ENCODE results near the gene NDRG3. TPM values are rescaled to one million over a fixed set of nuclear protein-coding genes. Genes with fewer than 3 reads are reported as not detected.

The NDRG3 gene
- total and polyA plus RNA-seq, 4 donors, result 3.1 to 6.3 (median 4.5) TPM

DNA sequence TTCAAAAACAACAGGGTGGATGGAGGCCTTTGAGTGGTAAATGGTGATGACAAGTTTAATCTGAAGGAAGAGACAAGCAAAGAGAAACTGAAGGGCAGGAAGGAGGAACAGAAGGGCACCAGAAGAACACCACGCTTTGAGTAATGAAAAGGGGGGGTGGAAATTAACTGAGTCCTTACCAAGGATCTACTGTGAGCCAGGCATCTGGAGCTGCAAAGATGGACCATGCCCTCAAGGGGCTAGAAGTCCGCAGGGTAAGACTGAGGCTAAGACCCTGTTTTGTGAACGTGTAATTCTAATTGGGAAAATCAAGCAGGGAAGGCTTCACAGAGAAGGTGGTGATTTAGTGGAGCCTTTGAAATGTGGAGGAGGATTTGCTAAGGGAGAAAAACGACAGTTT, 1.6 kb downstream of the NDRG3 start:
- no peak overlapping the region for H3K27ac ChIP-seq (ENCODE audit: low read depth in 1 of 2, low read length in 2 of 2)

DNA sequence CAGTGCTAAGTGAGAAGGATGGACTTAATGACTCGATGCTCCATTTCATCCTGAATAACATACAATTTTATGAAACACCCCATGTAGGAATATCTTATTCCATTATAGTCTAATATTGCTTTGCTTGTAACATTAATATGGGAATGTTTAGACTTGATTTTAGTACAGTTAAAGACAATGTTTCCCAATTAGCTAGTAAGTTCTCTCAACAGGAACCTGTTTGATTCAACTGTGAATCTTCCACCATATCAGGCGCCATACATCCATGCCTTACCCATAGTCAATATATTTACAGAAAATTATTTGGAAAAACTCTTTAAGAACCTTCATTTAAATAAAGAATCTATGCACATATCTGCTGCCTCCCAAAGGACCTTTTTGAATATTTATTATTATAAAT, 3.3 kb downstream of the NDRG3 start:
- Histone ChIP-seq H3K9me3 (ENCODE audit: control insufficient read depth in 4 of 4, low read length in 3 of 4) (no peaks in the 10 kb centered on the region), H3K9ac (ENCODE audit: low read depth in 1 of 2, low read length in 2 of 2) (no peak overlapping the region), H3K4me3 (ENCODE audit: low read depth in 1 of 3, low read length in 3 of 3) (no peak overlapping the region), H3K27me3 (ENCODE audit: control insufficient read depth in 4 of 4, insufficient read depth in 4 of 4, low read length in 3 of 4) (no peaks in the 10 kb centered on the region), H3K4me1 (ENCODE audit: control insufficient read depth in 4 of 4, insufficient read depth in 4 of 4, low read length in 3 of 4) (peaks cover 2 to 19% (median 10%) of the 10 kb centered on the region in 4 donors), H3K27ac (ENCODE audit: low read depth in 1 of 2, low read length in 2 of 2) (no peak overlapping the region), H3K36me3 (ENCODE audit: control insufficient read depth in 4 of 4, insufficient read depth in 3 of 4, low read depth in 1 of 4, low read length in 3 of 4) (no peaks in the 10 kb centered on the region)
- no peak for DNase-seq (ENCODE audit: low spot score)
- 93% methylated on average over 2 of the region's 2 CpGs for WGBS
- TF ChIP-seq GABPA (IDR thresholded peaks at IDR 0.05 in 1 of 2, conservative IDR thresholded peaks at IDR 0.05 in 1 of 2), result no peak
- no peak for TF ChIP-seq HNF4A (conservative IDR thresholded peaks at IDR 0.05)
- TF ChIP-seq SP1 (IDR thresholded peaks at IDR 0.05), result no peak
- TF ChIP-seq, protein P1, sequence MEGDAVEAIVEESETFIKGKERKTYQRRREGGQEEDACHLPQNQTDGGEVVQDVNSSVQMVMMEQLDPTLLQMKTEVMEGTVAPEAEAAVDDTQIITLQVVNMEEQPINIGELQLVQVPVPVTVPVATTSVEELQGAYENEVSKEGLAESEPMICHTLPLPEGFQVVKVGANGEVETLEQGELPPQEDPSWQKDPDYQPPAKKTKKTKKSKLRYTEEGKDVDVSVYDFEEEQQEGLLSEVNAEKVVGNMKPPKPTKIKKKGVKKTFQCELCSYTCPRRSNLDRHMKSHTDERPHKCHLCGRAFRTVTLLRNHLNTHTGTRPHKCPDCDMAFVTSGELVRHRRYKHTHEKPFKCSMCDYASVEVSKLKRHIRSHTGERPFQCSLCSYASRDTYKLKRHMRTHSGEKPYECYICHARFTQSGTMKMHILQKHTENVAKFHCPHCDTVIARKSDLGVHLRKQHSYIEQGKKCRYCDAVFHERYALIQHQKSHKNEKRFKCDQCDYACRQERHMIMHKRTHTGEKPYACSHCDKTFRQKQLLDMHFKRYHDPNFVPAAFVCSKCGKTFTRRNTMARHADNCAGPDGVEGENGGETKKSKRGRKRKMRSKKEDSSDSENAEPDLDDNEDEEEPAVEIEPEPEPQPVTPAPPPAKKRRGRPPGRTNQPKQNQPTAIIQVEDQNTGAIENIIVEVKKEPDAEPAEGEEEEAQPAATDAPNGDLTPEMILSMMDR (IDR thresholded peaks at IDR 0.05; ENCODE audit: low read depth, low read length, missing input control), result no peak
- TF ChIP-seq FOXA2 (IDR thresholded peaks at IDR 0.05), result no peak
- TF ChIP-seq RXRA (IDR thresholded peaks at IDR 0.05), result no peak
- TF ChIP-seq FOXA1 (IDR thresholded peaks at IDR 0.05), result no peak
- TF ChIP-seq, protein P2, sequence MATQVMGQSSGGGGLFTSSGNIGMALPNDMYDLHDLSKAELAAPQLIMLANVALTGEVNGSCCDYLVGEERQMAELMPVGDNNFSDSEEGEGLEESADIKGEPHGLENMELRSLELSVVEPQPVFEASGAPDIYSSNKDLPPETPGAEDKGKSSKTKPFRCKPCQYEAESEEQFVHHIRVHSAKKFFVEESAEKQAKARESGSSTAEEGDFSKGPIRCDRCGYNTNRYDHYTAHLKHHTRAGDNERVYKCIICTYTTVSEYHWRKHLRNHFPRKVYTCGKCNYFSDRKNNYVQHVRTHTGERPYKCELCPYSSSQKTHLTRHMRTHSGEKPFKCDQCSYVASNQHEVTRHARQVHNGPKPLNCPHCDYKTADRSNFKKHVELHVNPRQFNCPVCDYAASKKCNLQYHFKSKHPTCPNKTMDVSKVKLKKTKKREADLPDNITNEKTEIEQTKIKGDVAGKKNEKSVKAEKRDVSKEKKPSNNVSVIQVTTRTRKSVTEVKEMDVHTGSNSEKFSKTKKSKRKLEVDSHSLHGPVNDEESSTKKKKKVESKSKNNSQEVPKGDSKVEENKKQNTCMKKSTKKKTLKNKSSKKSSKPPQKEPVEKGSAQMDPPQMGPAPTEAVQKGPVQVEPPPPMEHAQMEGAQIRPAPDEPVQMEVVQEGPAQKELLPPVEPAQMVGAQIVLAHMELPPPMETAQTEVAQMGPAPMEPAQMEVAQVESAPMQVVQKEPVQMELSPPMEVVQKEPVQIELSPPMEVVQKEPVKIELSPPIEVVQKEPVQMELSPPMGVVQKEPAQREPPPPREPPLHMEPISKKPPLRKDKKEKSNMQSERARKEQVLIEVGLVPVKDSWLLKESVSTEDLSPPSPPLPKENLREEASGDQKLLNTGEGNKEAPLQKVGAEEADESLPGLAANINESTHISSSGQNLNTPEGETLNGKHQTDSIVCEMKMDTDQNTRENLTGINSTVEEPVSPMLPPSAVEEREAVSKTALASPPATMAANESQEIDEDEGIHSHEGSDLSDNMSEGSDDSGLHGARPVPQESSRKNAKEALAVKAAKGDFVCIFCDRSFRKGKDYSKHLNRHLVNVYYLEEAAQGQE (IDR thresholded peaks at IDR 0.05), result no peak
- TF ChIP-seq NR2F2 (IDR thresholded peaks at IDR 0.05), result no peak
- no peak for TF ChIP-seq TAF1 (conservative IDR thresholded peaks at IDR 0.05)
- TF ChIP-seq, protein P3, sequence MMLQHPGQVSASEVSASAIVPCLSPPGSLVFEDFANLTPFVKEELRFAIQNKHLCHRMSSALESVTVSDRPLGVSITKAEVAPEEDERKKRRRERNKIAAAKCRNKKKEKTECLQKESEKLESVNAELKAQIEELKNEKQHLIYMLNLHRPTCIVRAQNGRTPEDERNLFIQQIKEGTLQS (IDR thresholded peaks at IDR 0.05), result no peak

More for the DNA sequence above, 1.6 kb downstream of the NDRG3 start:
- H3K9me3 ChIP-seq (ENCODE audit: control insufficient read depth in 4 of 4, low read length in 3 of 4), result no peaks in the 10 kb centered on the region
- TF ChIP-seq, protein P2 (IDR thresholded peaks at IDR 0.05), result no peak
- no peak for TF ChIP-seq NR2F2 (IDR thresholded peaks at IDR 0.05)
- no peak for TF ChIP-seq GABPA (IDR thresholded peaks at IDR 0.05 in 1 of 2, conservative IDR thresholded peaks at IDR 0.05 in 1 of 2)
- TF ChIP-seq RAD21 (IDR thresholded peaks at IDR 0.05), result no peak
- no peak for TF ChIP-seq YY1 (IDR thresholded peaks at IDR 0.05)
- no peak for TF ChIP-seq FOXA1 (IDR thresholded peaks at IDR 0.05)
- TF ChIP-seq JUND (IDR thresholded peaks at IDR 0.05), result no peak
- no peak for TF ChIP-seq HNF4A (conservative IDR thresholded peaks at IDR 0.05)
- no peak for TF ChIP-seq FOXA2 (IDR thresholded peaks at IDR 0.05)
- no peak for TF ChIP-seq SP1 (IDR thresholded peaks at IDR 0.05)
- no peak for TF ChIP-seq RXRA (IDR thresholded peaks at IDR 0.05)
- no peak for TF ChIP-seq EGR1 (IDR thresholded peaks at IDR 0.05; ENCODE audit: low read depth in 2 of 2)
- TF ChIP-seq, protein P4, sequence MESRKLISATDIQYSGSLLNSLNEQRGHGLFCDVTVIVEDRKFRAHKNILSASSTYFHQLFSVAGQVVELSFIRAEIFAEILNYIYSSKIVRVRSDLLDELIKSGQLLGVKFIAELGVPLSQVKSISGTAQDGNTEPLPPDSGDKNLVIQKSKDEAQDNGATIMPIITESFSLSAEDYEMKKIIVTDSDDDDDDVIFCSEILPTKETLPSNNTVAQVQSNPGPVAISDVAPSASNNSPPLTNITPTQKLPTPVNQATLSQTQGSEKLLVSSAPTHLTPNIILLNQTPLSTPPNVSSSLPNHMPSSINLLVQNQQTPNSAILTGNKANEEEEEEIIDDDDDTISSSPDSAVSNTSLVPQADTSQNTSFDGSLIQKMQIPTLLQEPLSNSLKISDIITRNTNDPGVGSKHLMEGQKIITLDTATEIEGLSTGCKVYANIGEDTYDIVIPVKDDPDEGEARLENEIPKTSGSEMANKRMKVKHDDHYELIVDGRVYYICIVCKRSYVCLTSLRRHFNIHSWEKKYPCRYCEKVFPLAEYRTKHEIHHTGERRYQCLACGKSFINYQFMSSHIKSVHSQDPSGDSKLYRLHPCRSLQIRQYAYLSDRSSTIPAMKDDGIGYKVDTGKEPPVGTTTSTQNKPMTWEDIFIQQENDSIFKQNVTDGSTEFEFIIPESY (IDR thresholded peaks at IDR 0.05), result no peak
- no peak for TF ChIP-seq TAF1 (conservative IDR thresholded peaks at IDR 0.05)
- TF ChIP-seq, protein P5, sequence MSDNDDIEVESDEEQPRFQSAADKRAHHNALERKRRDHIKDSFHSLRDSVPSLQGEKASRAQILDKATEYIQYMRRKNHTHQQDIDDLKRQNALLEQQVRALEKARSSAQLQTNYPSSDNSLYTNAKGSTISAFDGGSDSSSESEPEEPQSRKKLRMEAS (IDR thresholded peaks at IDR 0.05), result no peak
- no peak for TF ChIP-seq HNF4G (IDR thresholded peaks at IDR 0.05)
- no peak for DNase-seq (ENCODE audit: low spot score)
- no peaks in the 10 kb centered on the region for H3K36me3 ChIP-seq (ENCODE audit: control insufficient read depth in 4 of 4, insufficient read depth in 3 of 4, low read depth in 1 of 4, low read length in 3 of 4)
- H3K9ac ChIP-seq (ENCODE audit: low read depth in 1 of 2, low read length in 2 of 2), result no peak overlapping the region
- H3K4me1 ChIP-seq (ENCODE audit: control insufficient read depth in 4 of 4, insufficient read depth in 4 of 4, low read length in 3 of 4), result peaks cover 2 to 19% (median 10%) of the 10 kb centered on the region in 4 donors
- no peaks in the 10 kb centered on the region for H3K27me3 ChIP-seq (ENCODE audit: control insufficient read depth in 4 of 4, insufficient read depth in 4 of 4, low read length in 3 of 4)
- 77% methylated on average over 4 of the region's 4 CpGs for WGBS
- H3K4me3 ChIP-seq (ENCODE audit: low read depth in 1 of 3, low read length in 3 of 3), result no peak overlapping the region

All from liver (tissue), 9 donors.